Measurements from ENCODE around the gene ZBTB48.

Gene ZBTB48

GRCh38 chr1:6637770-6638169 lies 58.0 kb downstream of the ZBTB48 start:
- TF ChIP-seq CTCF (IDR thresholded peaks at IDR 0.05; ENCODE audit: insufficient read depth, low read depth, low read length, missing control alignments) = no peak
- no peak overlapping the region for H3K4me3 ChIP-seq (ENCODE audit: low read depth, low read length)
- no peak for DNase-seq (ENCODE audit: low read depth)

GRCh38 chr1:6638226-6638625 lies 58.4 kb downstream of the ZBTB48 start:
- no peak for TF ChIP-seq CTCF (IDR thresholded peaks at IDR 0.05; ENCODE audit: insufficient read depth, low read depth, low read length, missing control alignments)

More at GRCh38 chr1:6638226-6638625, 58.4 kb downstream of the ZBTB48 start:
- no peak overlapping the region for H3K4me3 ChIP-seq (ENCODE audit: low read depth, low read length)
- DNase-seq (ENCODE audit: low read depth) = no peak
